HEK293 (cell line): ENCODE measurements around the gene VMO1.
A peak's percentile ranks its signal among the peaks of the same experiment; 100 is the strongest.

ENCODE experiments used
- CTCF ChIA-PET: fragments of 350-600 bp; formaldehyde crosslinking; extraction: SDS; loops from one replicate; lab custom pipeline; 2021; ENCODE audit warnings: antibody characterized with exemption; lab: Yijun Ruan, JAX
- POLR2A ChIA-PET: fragments of 300-600 bp; formaldehyde crosslinking; extraction: SDS; loops from one replicate; lab custom pipeline; 2020; ENCODE audit warnings: antibody characterized with exemption, inconsistent platforms; lab: Yijun Ruan, JAX
- H3K27ac ChIP-seq: fragments of 200-500 bp; sonication (Bioruptor generic); 2 replicates; pipeline ENCODE4 v1.5.1; 2014; ENCODE audit warnings: low read depth, low read length, control low read depth, inconsistent platforms; ENCODE audit errors: extremely low read depth
- H3K36me3 ChIP-seq, 2 experiments: fragments of 200-500 bp in 1 of 2; sonication (Bioruptor generic) in 1 of 2; 1 replicate in 1 of 2; 2 replicates in 1 of 2; pipeline ENCODE4 v1.5.1; 2014 to 2017; ENCODE audit warnings: inconsistent platforms in 2 of 2, low read length in 2 of 2; ENCODE audit not compliant: control insufficient read depth in 2 of 2, insufficient read depth in 1 of 2
- H3K4me1 ChIP-seq: fragments of 200-500 bp; sonication (Bioruptor generic); 2 replicates; pipeline ENCODE4 v1.5.1; 2014; ENCODE audit warnings: mild to moderate bottlenecking, low read length, inconsistent platforms; ENCODE audit not compliant: control insufficient read depth, insufficient read depth
- H3K4me3 ChIP-seq: 2 replicates; pipeline ENCODE4 v1.5.1; 2011; ENCODE audit warnings: low read depth, mild to moderate bottlenecking, control low read depth, low read length, moderate library complexity
- H3K9me3 ChIP-seq: fragments of 200-500 bp; sonication (Bioruptor generic); 2 replicates; pipeline ENCODE4 v1.5.1; 2014; ENCODE audit warnings: low read depth, low read length, inconsistent platforms; ENCODE audit not compliant: control insufficient read depth, insufficient read depth
- BCL11A ChIP-seq: fragments of 450-650 bp; formaldehyde crosslinking; IDR thresholded peaks from 2 replicates; pipeline ENCODE4 v1.5.1; 2016; ENCODE audit warnings: low read depth, missing biosample characterization, missing genetic modification characterization
- EGR2 ChIP-seq: fragments of 450-650 bp; formaldehyde crosslinking; IDR thresholded peaks from 2 replicates; pipeline ENCODE4 v1.5.1; 2016; ENCODE audit warnings: low read depth, missing biosample characterization, missing genetic modification characterization
- GLIS2 ChIP-seq: fragments of 450-650 bp; formaldehyde crosslinking; IDR thresholded peaks from 2 replicates; pipeline ENCODE4 v1.5.1; 2016; ENCODE audit warnings: missing biosample characterization, missing genetic modification characterization
- HIC1 ChIP-seq: fragments of 450-650 bp; formaldehyde crosslinking; IDR thresholded peaks from 2 replicates; pipeline ENCODE4 v1.5.1; 2016; ENCODE audit warnings: missing biosample characterization, missing genetic modification characterization
- PBX3 ChIP-seq: sonication (generic); formaldehyde crosslinking; IDR thresholded peaks from 2 replicates; pipeline ENCODE4 v1.8.1; 2022; ENCODE audit warnings: mild to moderate bottlenecking, moderate library complexity, missing genetic modification reagents
- SCRT2 ChIP-seq: fragments of 450-650 bp; formaldehyde crosslinking; IDR thresholded peaks from 2 replicates; pipeline ENCODE4 v1.5.1; 2016; ENCODE audit warnings: missing biosample characterization, missing genetic modification characterization
- ZBTB44 ChIP-seq: fragments of 450-650 bp; IDR thresholded peaks from 2 replicates; pipeline ENCODE4 v1.5.1; 2018; ENCODE audit warnings: missing biosample characterization, mild to moderate bottlenecking, missing genetic modification characterization
- ZFP3 ChIP-seq: fragments of 450-650 bp; formaldehyde crosslinking; IDR thresholded peaks from 2 replicates; pipeline ENCODE4 v1.5.1; 2016; ENCODE audit warnings: low read depth, missing biosample characterization, missing genetic modification characterization
- ZFP69B ChIP-seq: fragments of 450-650 bp; formaldehyde crosslinking; IDR thresholded peaks from 2 replicates; pipeline ENCODE4 v1.5.1; 2016; ENCODE audit warnings: missing biosample characterization, missing genetic modification characterization
- ZNF10 ChIP-seq: fragments of 450-650 bp; formaldehyde crosslinking; IDR thresholded peaks from 2 replicates; pipeline ENCODE4 v1.5.1; 2017; ENCODE audit warnings: missing biosample characterization, missing genetic modification characterization
- ZNF133 ChIP-seq: fragments of 450-650 bp; formaldehyde crosslinking; IDR thresholded peaks from 2 replicates; pipeline ENCODE4 v1.5.1; 2016; ENCODE audit warnings: missing biosample characterization, missing genetic modification characterization
- ZNF146 ChIP-seq: fragments of 450-650 bp; formaldehyde crosslinking; IDR thresholded peaks from 2 replicates; pipeline ENCODE4 v1.5.1; 2016; ENCODE audit warnings: missing biosample characterization, missing genetic modification characterization
- ZNF16 ChIP-seq: fragments of 450-650 bp; formaldehyde crosslinking; IDR thresholded peaks from 2 replicates; pipeline ENCODE4 v1.5.1; 2016; ENCODE audit warnings: low read depth, missing biosample characterization, missing genetic modification characterization
- ZNF19 ChIP-seq: fragments of 450-650 bp; formaldehyde crosslinking; IDR thresholded peaks from 2 replicates; pipeline ENCODE4; 2016; ENCODE audit warnings: missing biosample characterization, missing genetic modification characterization, low read depth
- ZNF214 ChIP-seq: fragments of 450-650 bp; formaldehyde crosslinking; IDR thresholded peaks from 2 replicates; pipeline ENCODE4 v1.5.1; 2017; ENCODE audit warnings: missing biosample characterization, mild to moderate bottlenecking, missing genetic modification characterization, borderline replicate concordance
- ZNF23 ChIP-seq: fragments of 450-650 bp; formaldehyde crosslinking; IDR thresholded peaks from 2 replicates; pipeline ENCODE4 v1.5.1; 2016; ENCODE audit warnings: missing biosample characterization, missing genetic modification characterization, borderline replicate concordance
- ZNF24 ChIP-seq: fragments of 450-650 bp; formaldehyde crosslinking; IDR thresholded peaks from 2 replicates; pipeline ENCODE4 v1.5.1; 2016; ENCODE audit warnings: missing biosample characterization, missing genetic modification characterization
- ZNF274 ChIP-seq, 2 experiments: fragments of 200-500 bp in 1 of 2; fragments of 450-650 bp in 1 of 2; sonication (Bioruptor generic) in 1 of 2; formaldehyde crosslinking in 1 of 2; IDR thresholded peaks; 2 replicates each; pipeline versions ENCODE4 v1.5.1 to v1.6.1; 2014 to 2016; ENCODE audit warnings: borderline replicate concordance in 1 of 2, inconsistent platforms in 1 of 2, low read length in 1 of 2, missing biosample characterization in 1 of 2, missing genetic modification characterization in 1 of 2
- ZNF292 ChIP-seq: fragments of 450-650 bp; formaldehyde crosslinking; IDR thresholded peaks from 2 replicates; pipeline ENCODE4 v1.5.1; 2016; ENCODE audit warnings: low read depth, missing biosample characterization, missing genetic modification characterization, borderline replicate concordance
- ZNF37A ChIP-seq: fragments of 450-650 bp; IDR thresholded peaks from 2 replicates; pipeline ENCODE4 v1.5.1; 2018; ENCODE audit warnings: missing biosample characterization, missing genetic modification characterization
- ZNF433 ChIP-seq: fragments of 450-650 bp; formaldehyde crosslinking; IDR thresholded peaks from 2 replicates; pipeline ENCODE4 v1.5.1; 2016; ENCODE audit warnings: missing biosample characterization, missing genetic modification characterization, low read depth
- ZNF473 ChIP-seq: fragments of 450-650 bp; formaldehyde crosslinking; IDR thresholded peaks from 2 replicates; pipeline ENCODE4 v1.5.1; 2017; ENCODE audit warnings: missing biosample characterization, missing genetic modification characterization
- ZNF513 ChIP-seq: fragments of 450-650 bp; IDR thresholded peaks from 2 replicates; pipeline ENCODE4 v1.5.1; 2018; ENCODE audit warnings: missing biosample characterization, missing genetic modification characterization
- ZNF692 ChIP-seq: fragments of 450-650 bp; formaldehyde crosslinking; IDR thresholded peaks from 2 replicates; pipeline ENCODE4 v1.5.1; 2016; ENCODE audit warnings: missing biosample characterization, missing genetic modification characterization
- ZNF776 ChIP-seq: fragments of 450-650 bp; formaldehyde crosslinking; IDR thresholded peaks from 2 replicates; pipeline ENCODE4 v1.5.0; 2017; ENCODE audit warnings: missing biosample characterization, missing genetic modification characterization, borderline replicate concordance
- ZNF785 ChIP-seq: fragments of 450-650 bp; formaldehyde crosslinking; IDR thresholded peaks from 2 replicates; pipeline ENCODE4 v1.5.1; 2016; ENCODE audit warnings: missing biosample characterization, missing genetic modification characterization
- ZSCAN5A ChIP-seq: fragments of 450-650 bp; formaldehyde crosslinking; IDR thresholded peaks from 2 replicates; pipeline ENCODE4 v1.5.1; 2016; ENCODE audit warnings: missing biosample characterization, missing genetic modification characterization

VMO1 gene

GRCh38 chr17:4833941-4834680, 47.9 kb upstream of the VMO1 start:
- Histone ChIP-seq H3K4me3 (peak overlapping the region; percentile 90), H3K9me3 (no peaks in the 10 kb centered on the region), H3K36me3 (peaks cover 0 to 5% of the 10 kb centered on the region in 2 experiments; a peak in 1 of 3 replicates), H3K27ac (peak overlapping the region; percentile 81), H3K4me1 (peaks cover 14% of the 10 kb centered on the region)
- ChIA-PET POLR2A (interaction anchor here (0.6 to 2.4 kb wide), 5 partner anchors 9 to 666 kb away, joined by 3 to 9 read pairs (median 4); partner anchors contain the start of gene PLD2), CTCF (interaction anchor here (0.6 to 1.1 kb wide), 4 partner anchors 47 to 334 kb away, joined by 3 to 10 read pairs (median 4); no protein-coding TSS in a partner anchor)
- TF ChIP-seq ZNF292 (no peak), ZNF37A (tag by site-specific recombination) (no peak), ZNF10 (tag by site-specific recombination) (no peak), ZNF133 (tag by site-specific recombination) (0 out of 2 replicates have a peak, but pooled peaks have one; percentile 10), ZNF513 (tag by site-specific recombination) (peak; percentile 90), ZNF23 (no peak), ZNF146 (tag by site-specific recombination) (no peak), ZFP3 (tag by site-specific recombination) (no peak), ZNF19 (tag by site-specific recombination) (no peak), ZSCAN5A (tag by site-specific recombination) (no peak), SCRT2 (tag by site-specific recombination) (peak; percentile 37; the same call in 1 of the 2 replicates), ZBTB44 (tag by site-specific recombination) (no peak), ZNF433 (tag by site-specific recombination) (no peak), ZNF473 (no peak), ZNF776 (tag by site-specific recombination) (no peak), ZNF24 (tag by site-specific recombination) (0 out of 2 replicates have a peak, but pooled peaks have one; percentile 10), EGR2 (tag by site-specific recombination) (no peak), BCL11A (tag by site-specific recombination) (no peak), ZNF214 (tag by site-specific recombination) (no peak), ZNF692 (tag by site-specific recombination) (no peak; the same call in 1 of the 2 replicates), ZFP69B (tag by site-specific recombination) (peak; percentile 49), ZNF16 (no peak), ZNF274 (IDR thresholded peaks at IDR 0.05; ENCODE audit: low read length) (no peak), ZNF274 (tag by site-specific recombination; IDR thresholded peaks at IDR 0.05; ENCODE audit: borderline replicate concordance) (no peak), PBX3 (CRISPR knock-in tag) (no peak), ZNF785 (tag by site-specific recombination) (no peak), GLIS2 (tag by site-specific recombination) (no peak), HIC1 (tag by site-specific recombination) (peak; percentile 13; the same call in 1 of the 2 replicates)
